Esophagus muscularis mucosa (tissue), 4 donors: ENCODE data around the gene DBP.

Experiments used
- EP300 ChIP-seq: sonication (generic); formaldehyde crosslinking; IDR thresholded peaks from one replicate; pipeline ENCODE4 v1.6.1; 2017; ENCODE audit warnings: antibody characterized with exemption
- POLR2A ChIP-seq: fragments of 450-650 bp; IDR thresholded peaks from one replicate; pipeline ENCODE4 v1.6.1; 2017; ENCODE audit warnings: antibody characterized with exemption, moderate library complexity, mild to moderate bottlenecking, low read depth
- POLR2AphosphoS5 ChIP-seq, 2 donors: sonication (generic); formaldehyde crosslinking; IDR thresholded peaks; one replicate each; pipeline ENCODE4 v1.6.1; 2017; ENCODE audit warnings: antibody characterized with exemption in 2 of 2
- TF ChIP-seq, protein P1 (sequence below), 3 experiments: fragments of 200-600 bp in 2 of 3; fragments of 450-650 bp in 1 of 3; sonication (generic) in 2 of 3; IDR thresholded peaks; one replicate each; pipeline ENCODE4 v1.5.1; 2017 to 2019; ENCODE audit warnings: antibody characterized with exemption in 3 of 3, mild to moderate bottlenecking in 2 of 3, moderate library complexity in 1 of 3

DNA sequence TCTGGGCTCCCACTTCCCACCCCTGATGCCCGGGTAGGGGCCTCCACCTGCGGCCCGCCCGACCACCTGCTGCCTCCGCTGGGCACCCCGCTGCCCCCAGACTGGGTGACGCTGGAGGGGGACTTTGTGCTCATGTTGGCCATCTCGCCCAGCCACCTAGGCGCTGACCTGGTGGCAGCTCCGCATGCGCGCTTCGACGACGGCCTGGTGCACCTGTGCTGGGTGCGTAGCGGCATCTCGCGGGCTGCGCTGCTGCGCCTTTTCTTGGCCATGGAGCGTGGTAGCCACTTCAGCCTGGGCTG, 7.9 kb downstream of the DBP start:
- TF ChIP-seq, protein P1, sequence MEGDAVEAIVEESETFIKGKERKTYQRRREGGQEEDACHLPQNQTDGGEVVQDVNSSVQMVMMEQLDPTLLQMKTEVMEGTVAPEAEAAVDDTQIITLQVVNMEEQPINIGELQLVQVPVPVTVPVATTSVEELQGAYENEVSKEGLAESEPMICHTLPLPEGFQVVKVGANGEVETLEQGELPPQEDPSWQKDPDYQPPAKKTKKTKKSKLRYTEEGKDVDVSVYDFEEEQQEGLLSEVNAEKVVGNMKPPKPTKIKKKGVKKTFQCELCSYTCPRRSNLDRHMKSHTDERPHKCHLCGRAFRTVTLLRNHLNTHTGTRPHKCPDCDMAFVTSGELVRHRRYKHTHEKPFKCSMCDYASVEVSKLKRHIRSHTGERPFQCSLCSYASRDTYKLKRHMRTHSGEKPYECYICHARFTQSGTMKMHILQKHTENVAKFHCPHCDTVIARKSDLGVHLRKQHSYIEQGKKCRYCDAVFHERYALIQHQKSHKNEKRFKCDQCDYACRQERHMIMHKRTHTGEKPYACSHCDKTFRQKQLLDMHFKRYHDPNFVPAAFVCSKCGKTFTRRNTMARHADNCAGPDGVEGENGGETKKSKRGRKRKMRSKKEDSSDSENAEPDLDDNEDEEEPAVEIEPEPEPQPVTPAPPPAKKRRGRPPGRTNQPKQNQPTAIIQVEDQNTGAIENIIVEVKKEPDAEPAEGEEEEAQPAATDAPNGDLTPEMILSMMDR (IDR thresholded peaks at IDR 0.05), result no peak
- no peak for TF ChIP-seq POLR2A
- TF ChIP-seq EP300, result no peak
- TF ChIP-seq POLR2AphosphoS5 (IDR thresholded peaks at IDR 0.05), result no peak
